ENCODE results near the gene RAPGEF4.

The RAPGEF4 gene

DNA sequence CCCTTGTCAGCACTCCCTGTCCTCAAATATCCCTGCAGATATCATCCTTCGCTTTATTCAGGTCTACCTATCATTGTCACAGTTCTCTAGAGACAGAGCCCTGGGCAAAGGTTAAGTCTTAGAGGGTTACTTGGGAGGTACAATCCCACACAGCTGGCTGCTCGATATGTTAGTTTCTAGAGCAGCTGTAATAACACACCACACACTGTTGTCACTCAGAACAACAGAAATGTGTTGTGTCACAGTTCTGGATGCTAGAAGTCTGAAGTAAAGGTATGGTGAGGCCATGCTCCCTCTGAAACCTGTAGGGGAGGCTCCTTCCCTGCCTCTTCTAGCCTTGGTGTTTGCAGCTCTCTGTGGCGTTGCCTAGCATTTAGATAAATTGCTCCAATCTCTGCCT, 9.9 kb upstream of the RAPGEF4 start:
- ChIA-PET CTCF (no interaction called here), POLR2A (no interaction called here)
- no peak for TF ChIP-seq ZNF174 (tag by site-specific recombination; IDR thresholded peaks at IDR 0.05)
- no peak for TF ChIP-seq ZNF133 (tag by site-specific recombination; IDR thresholded peaks at IDR 0.05)
- TF ChIP-seq ZNF121 (tag by site-specific recombination; IDR thresholded peaks at IDR 0.05): no peak
- TF ChIP-seq ZIC2 (tag by site-specific recombination; IDR thresholded peaks at IDR 0.05): no peak
- no peak for TF ChIP-seq HOXA7 (CRISPR knock-in tag; IDR thresholded peaks at IDR 0.05; ENCODE audit: borderline replicate concordance)
- TF ChIP-seq, protein P1, sequence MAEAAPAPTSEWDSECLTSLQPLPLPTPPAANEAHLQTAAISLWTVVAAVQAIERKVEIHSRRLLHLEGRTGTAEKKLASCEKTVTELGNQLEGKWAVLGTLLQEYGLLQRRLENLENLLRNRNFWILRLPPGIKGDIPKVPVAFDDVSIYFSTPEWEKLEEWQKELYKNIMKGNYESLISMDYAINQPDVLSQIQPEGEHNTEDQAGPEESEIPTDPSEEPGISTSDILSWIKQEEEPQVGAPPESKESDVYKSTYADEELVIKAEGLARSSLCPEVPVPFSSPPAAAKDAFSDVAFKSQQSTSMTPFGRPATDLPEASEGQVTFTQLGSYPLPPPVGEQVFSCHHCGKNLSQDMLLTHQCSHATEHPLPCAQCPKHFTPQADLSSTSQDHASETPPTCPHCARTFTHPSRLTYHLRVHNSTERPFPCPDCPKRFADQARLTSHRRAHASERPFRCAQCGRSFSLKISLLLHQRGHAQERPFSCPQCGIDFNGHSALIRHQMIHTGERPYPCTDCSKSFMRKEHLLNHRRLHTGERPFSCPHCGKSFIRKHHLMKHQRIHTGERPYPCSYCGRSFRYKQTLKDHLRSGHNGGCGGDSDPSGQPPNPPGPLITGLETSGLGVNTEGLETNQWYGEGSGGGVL (tag by site-specific recombination; IDR thresholded peaks at IDR 0.05): no peak
- TF ChIP-seq ZNF23 (tag by site-specific recombination; IDR thresholded peaks at IDR 0.05; ENCODE audit: borderline replicate concordance): no peak
- no peak for TF ChIP-seq SCRT2 (tag by site-specific recombination; IDR thresholded peaks at IDR 0.05)
- no peak for TF ChIP-seq ZNF311 (tag by site-specific recombination; IDR thresholded peaks at IDR 0.05; ENCODE audit: borderline replicate concordance)
- H3K4me1 ChIP-seq (ENCODE audit: control insufficient read depth, insufficient read depth, low read length): no peaks in the 10 kb centered on the region
- H3K9me3 ChIP-seq (ENCODE audit: control insufficient read depth, insufficient read depth, low read depth, low read length): no peaks in the 10 kb centered on the region
- H3K4me3 ChIP-seq (ENCODE audit: low read depth, low read length): no peak overlapping the region
- no peaks in the 10 kb centered on the region for H3K36me3 ChIP-seq (ENCODE audit: control insufficient read depth in 2 of 2, insufficient read depth in 1 of 2, low read length in 2 of 2)
- H3K27ac ChIP-seq (ENCODE audit: extremely low read depth, low read depth, low read length): no peak overlapping the region

DNA sequence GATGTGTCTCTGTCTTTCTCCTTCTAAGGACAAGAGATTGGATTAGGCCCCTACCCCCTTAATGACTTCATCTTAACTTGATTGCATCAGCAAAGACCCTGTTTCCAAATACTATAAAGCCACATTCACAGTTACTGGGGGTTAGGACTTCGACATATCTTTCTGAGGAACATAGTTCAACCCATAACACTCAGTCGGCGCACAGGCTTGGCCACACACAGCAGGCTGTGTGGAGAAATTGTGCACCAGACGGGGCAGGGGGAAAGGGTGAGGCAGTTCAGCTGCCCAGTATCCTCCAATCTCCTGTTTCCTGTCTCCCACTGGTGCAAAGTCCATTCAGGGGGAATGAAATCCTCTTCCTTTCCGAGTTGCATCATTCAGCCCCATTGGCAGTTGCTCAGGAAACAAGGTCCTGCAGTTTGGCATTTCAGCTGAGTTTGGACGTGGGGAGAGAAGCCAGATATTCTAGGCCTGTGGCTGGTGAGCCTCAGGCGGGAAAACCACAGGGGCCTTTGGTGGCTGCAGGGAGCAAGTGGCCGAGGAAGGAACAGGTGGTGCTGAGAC, 9.4 kb upstream of the RAPGEF4 start:
- ChIA-PET POLR2A (no interaction called here), CTCF (no interaction called here)
- H3K36me3 ChIP-seq (ENCODE audit: control insufficient read depth in 2 of 2, insufficient read depth in 1 of 2, low read length in 2 of 2): no peaks in the 10 kb centered on the region
- H3K4me1 ChIP-seq (ENCODE audit: control insufficient read depth, insufficient read depth, low read length): no peaks in the 10 kb centered on the region
- H3K9me3 ChIP-seq (ENCODE audit: control insufficient read depth, insufficient read depth, low read depth, low read length): no peaks in the 10 kb centered on the region
- H3K27ac ChIP-seq (ENCODE audit: extremely low read depth, low read depth, low read length): no peak overlapping the region
- no peak overlapping the region for H3K4me3 ChIP-seq (ENCODE audit: low read depth, low read length)
- TF ChIP-seq ZNF223 (tag by site-specific recombination; IDR thresholded peaks at IDR 0.05) (no peak), HOXD13 (CRISPR knock-in tag; IDR thresholded peaks at IDR 0.05; ENCODE audit: borderline replicate concordance) (peak; percentile 81; the same call in 1 of the 2 replicates)

DNA sequence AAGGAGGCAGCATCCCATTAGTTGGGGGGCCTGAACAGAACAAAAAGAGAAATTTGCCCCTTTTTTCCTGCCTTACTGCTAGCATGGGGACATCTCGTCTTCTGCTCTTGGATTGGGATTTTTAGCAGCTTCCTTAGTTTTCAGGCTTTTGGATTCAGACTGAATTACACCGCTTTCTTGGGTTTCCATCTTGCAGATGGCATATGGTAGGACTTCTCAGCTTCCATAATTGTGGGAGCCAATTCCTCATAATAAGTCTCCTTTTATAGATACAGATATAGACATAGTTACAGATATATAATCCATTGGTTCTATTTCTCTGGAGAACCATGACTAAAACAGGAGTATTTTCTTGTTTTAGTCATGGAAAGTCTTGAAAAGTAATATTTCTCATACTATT, 5.2 kb upstream of the RAPGEF4 start:
- Histone ChIP-seq H3K9me3 (ENCODE audit: control insufficient read depth, insufficient read depth, low read depth, low read length) (no peaks in the 10 kb centered on the region), H3K4me3 (ENCODE audit: low read depth, low read length) (no peak overlapping the region), H3K27ac (ENCODE audit: extremely low read depth, low read depth, low read length) (no peak overlapping the region), H3K4me1 (ENCODE audit: control insufficient read depth, insufficient read depth, low read length) (no peaks in the 10 kb centered on the region), H3K36me3 (ENCODE audit: control insufficient read depth in 2 of 2, insufficient read depth in 1 of 2, low read length in 2 of 2) (no peaks in the 10 kb centered on the region)
- ChIA-PET POLR2A (no interaction called here), CTCF (interaction anchor here (0.6 to 2.0 kb wide), 2 partner anchors 20 to 51 kb away, joined by 4 to 7 read pairs; no protein-coding TSS in a partner anchor)
- no peak for TF ChIP-seq ZNF626 (tag by site-specific recombination; IDR thresholded peaks at IDR 0.05)
- no peak for TF ChIP-seq GLIS1 (tag by site-specific recombination; IDR thresholded peaks at IDR 0.05)
- TF ChIP-seq ZNF473 (tag by site-specific recombination; IDR thresholded peaks at IDR 0.05): no peak
- no peak for TF ChIP-seq ZNF19 (tag by site-specific recombination; IDR thresholded peaks at IDR 0.05; ENCODE audit: low read depth)
- no peak for TF ChIP-seq ZNF416 (tag by site-specific recombination; IDR thresholded peaks at IDR 0.05)
- TF ChIP-seq ZNF202 (tag by site-specific recombination; IDR thresholded peaks at IDR 0.05; ENCODE audit: borderline replicate concordance): no peak
